ACC112 (cell line): Measurements from ENCODE around the gene PNMA8C.
"Not testable (repeated sequence)": the region's sequence is repeated elsewhere in the genome, so short reads cannot be mapped to it uniquely, and the experiment has no call there.

Experiments
- H2AFZ ChIP-seq: fragments of 200-600 bp; sonication (generic); one replicate; pipeline ENCODE4 v1.6.0; 2017; ENCODE audit warnings: antibody characterized with exemption, low read length; ENCODE audit not compliant: unreplicated experiment
- H3K27ac ChIP-seq: fragments of 200-600 bp; sonication (generic); 2 replicates; pipeline ENCODE4 v1.5.1; 2014; ENCODE audit warnings: low read depth, mild to moderate bottlenecking, antibody characterized with exemption, low read length, moderate library complexity
- H3K27me3 ChIP-seq: fragments of 200-600 bp; sonication (generic); 2 replicates; pipeline ENCODE4 v1.6.1; 2014; ENCODE audit warnings: mild to moderate bottlenecking, antibody characterized with exemption, low read length, moderate library complexity, mixed read lengths; ENCODE audit not compliant: insufficient read depth
- H3K36me3 ChIP-seq: fragments of 200-600 bp; sonication (generic); 2 replicates; pipeline ENCODE4 v1.6.1; 2016; ENCODE audit warnings: mild to moderate bottlenecking, antibody characterized with exemption, low read length, moderate library complexity, mixed read lengths; ENCODE audit not compliant: insufficient read depth
- H3K4me1 ChIP-seq: fragments of 200-600 bp; sonication (generic); one replicate; pipeline ENCODE4 v1.6.1; 2016; ENCODE audit warnings: low read length, mixed read lengths; ENCODE audit not compliant: insufficient read depth, unreplicated experiment, control insufficient read depth
- H3K4me3 ChIP-seq: fragments of 200-600 bp; sonication (generic); 2 replicates; pipeline ENCODE4 v1.5.1; 2014; ENCODE audit warnings: mild to moderate bottlenecking, low read depth, low read length
- H3K79me2 ChIP-seq: fragments of 200-600 bp; sonication (generic); one replicate; pipeline ENCODE4 v1.6.0; 2016; ENCODE audit warnings: low read length; ENCODE audit not compliant: control insufficient read depth, unreplicated experiment, insufficient read depth

PNMA8C gene

GRCh38 chr19:46380690-46381089 is 48.0 kb downstream of the PNMA8C start:
- H2AFZ ChIP-seq: no peak overlapping the region
- H3K79me2 ChIP-seq: peaks cover 5% of the 10 kb centered on the region
- H3K27me3 ChIP-seq: no peaks in the 10 kb centered on the region
- H3K27ac ChIP-seq: no peak overlapping the region
- no peaks in the 10 kb centered on the region for H3K36me3 ChIP-seq
- H3K4me3 ChIP-seq: no peak overlapping the region
- peaks cover 11% of the 10 kb centered on the region for H3K4me1 ChIP-seq

DNA sequence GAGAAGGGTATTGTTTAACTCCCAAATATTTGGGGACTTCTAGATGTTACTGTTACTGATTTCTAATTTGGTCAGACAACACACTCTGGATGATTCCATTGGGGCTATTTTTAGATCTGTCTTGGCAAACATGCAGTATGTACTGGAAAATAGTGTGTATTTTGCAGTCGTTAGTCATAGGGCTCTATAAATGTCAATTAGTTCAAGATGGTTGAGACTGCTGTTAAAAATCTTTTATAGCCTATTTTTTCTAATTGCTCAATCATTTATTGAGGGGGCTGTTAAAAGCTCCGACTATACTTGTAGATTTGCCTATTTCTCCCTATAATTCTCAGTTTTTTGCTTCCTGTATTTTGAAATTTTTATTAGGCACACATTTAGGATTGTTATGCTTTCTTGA is 50.5 kb downstream of the PNMA8C start:
- H2AFZ ChIP-seq: no peak overlapping the region
- no peaks in the 10 kb centered on the region for H3K27me3 ChIP-seq
- H3K79me2 ChIP-seq: peaks cover 14% of the 10 kb centered on the region
- H3K4me1 ChIP-seq: peaks cover 19% of the 10 kb centered on the region
- peak overlapping the region; percentile 43 for H3K27ac ChIP-seq
- no peaks in the 10 kb centered on the region for H3K36me3 ChIP-seq
- H3K4me3 ChIP-seq: no peak overlapping the region

DNA sequence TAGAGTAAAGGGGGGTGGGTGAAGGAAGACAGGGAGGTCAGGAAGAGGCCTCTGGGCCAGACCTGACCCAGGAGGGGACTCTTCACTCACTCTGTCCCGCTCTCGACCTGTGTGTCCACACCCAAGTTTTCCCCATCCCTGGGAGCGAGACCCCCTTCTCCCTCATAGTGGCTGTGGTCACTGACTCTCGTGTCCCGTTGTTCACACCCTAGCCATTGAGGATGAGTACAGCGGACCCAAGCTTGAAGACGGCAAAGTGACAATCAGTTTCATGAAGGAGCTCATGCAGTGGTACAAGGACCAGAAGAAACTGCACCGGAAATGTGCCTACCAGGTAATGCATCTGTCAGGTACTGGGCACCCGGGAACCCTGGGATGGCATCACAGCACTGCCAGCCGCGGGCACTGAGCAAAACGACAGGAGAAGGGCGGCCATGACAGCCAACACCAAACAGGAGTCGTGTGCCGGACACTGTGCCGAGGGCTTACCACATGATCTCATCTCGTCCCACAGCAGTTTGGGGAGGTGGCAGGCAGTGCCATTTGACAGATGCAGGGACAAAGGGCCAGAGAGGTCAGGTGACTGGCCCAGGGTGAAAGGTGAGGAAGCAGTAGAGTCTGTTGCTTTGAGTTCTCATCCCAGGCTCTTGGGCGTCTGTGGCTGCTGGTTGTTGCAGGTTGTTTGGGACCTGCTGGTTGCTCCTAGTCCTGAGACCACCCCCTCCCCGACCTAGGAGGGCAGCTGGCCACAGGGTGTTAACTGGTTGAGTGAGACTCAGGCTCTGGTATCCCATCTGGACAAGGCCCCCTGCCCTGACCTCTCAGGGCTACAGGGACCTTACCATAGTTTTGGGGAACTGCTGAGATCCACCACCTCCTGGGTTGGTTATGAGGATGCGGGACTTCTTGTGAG is 52.2 kb downstream of the PNMA8C start:
- Histone ChIP-seq H3K4me3 (no peak overlapping the region), H3K27ac (no peak overlapping the region), H3K79me2 (peaks cover 23% of the 10 kb centered on the region), H3K36me3 (no peaks in the 10 kb centered on the region), H3K27me3 (no peaks in the 10 kb centered on the region), H2AFZ (no peak overlapping the region), H3K4me1 (peaks cover 30% of the 10 kb centered on the region)

DNA sequence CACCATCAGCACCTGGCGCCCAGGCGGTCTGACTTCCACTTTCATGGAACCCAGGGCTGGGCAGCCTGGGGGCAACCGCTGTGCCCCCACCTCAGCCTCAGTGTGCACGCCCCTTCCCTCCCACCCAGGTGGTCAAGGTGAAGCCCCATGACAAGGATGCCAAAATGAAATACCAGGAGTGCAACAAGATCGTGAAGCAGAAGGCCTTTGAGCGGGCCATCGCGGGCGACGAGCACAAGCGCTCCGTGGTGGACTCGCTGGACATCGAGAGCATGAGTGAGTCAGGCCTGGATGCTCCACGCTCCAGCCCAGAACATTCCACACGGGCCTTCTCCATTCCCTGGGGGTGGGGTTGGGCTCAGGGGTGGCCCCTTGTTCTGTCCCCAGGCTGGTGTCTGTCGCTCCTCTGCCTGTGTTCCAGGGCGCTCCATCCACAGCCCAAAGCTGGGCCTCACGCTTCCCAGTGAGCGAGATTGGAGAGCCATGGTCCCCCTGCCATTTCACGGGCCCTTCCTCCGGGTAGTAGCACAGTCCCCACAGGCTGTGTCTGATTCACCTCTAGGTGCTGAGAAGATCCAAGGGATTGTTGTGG is 53.2 kb downstream of the PNMA8C start:
- H3K4me3 ChIP-seq, H3K27me3 ChIP-seq, H2AFZ ChIP-seq, H3K27ac ChIP-seq, H3K36me3 ChIP-seq: not testable (repeated sequence)
- peaks cover 27% of the 10 kb centered on the region for H3K79me2 ChIP-seq
- peaks cover 30% of the 10 kb centered on the region for H3K4me1 ChIP-seq
